Gastrocnemius medialis (tissue), 4 donors: ENCODE measurements around the gene PDS5A. TPM values are rescaled to one million over a fixed set of nuclear protein-coding genes. Genes with fewer than 3 reads are reported as not detected.
"Not testable (repeated sequence)": the region's sequence is repeated elsewhere in the genome, so short reads cannot be mapped to it uniquely, and the experiment has no call there.

Experiments
- ATAC-seq, 2 donors: fragments of 150-250 bp; one replicate each; pipeline ENCODE4 v1.9.1; 2016
- DNase-seq, 2 donors: peaks; one replicate each; pipeline ENCODE4 v3.0.0-alpha.2; 2019
- H3K27ac ChIP-seq, 4 donors: fragments of 200-600 bp; sonication (generic); 1 replicate in 1 of 4; 2 replicates in 3 of 4; pipeline ENCODE4 v1.5.1; 2016 to 2018; ENCODE audit warnings: mild to moderate bottlenecking in 2 of 4, moderate library complexity in 1 of 4
- H3K27me3 ChIP-seq, 3 donors: fragments of 200-600 bp; sonication (generic) in 2 of 3; 1 replicate in 1 of 3; 2 replicates in 2 of 3; pipeline versions ENCODE4 v1.5.1 to v1.6.0; 2016 to 2019; ENCODE audit warnings: mild to moderate bottlenecking in 1 of 3, moderate library complexity in 1 of 3
- H3K36me3 ChIP-seq, 2 donors: fragments of 200-600 bp; sonication (generic) in 1 of 2; one replicate each; pipeline ENCODE4 v1.5.1; 2017 to 2018
- H3K4me1 ChIP-seq, 2 donors: fragments of 200-600 bp; sonication (generic) in 1 of 2; one replicate each; pipeline ENCODE4 v1.5.1; 2016 to 2017; ENCODE audit warnings: mild to moderate bottlenecking in 2 of 2
- H3K4me3 ChIP-seq, 4 donors: fragments of 200-600 bp; sonication (generic) in 3 of 4; 1 replicate in 1 of 4; 2 replicates in 3 of 4; pipeline ENCODE4 v1.5.1; 2016 to 2019; ENCODE audit warnings: mild to moderate bottlenecking in 2 of 4
- H3K9me3 ChIP-seq, 3 donors: fragments of 200-600 bp; sonication (generic) in 2 of 3; 1 replicate in 1 of 3; 2 replicates in 2 of 3; pipeline ENCODE4 v1.5.1; 2016 to 2019
- POLR2A ChIP-seq, 2 donors: fragments of 450-650 bp; IDR thresholded peaks; one replicate each; pipeline ENCODE4 v1.6.1; 2017; ENCODE audit warnings: antibody characterized with exemption in 2 of 2, mild to moderate bottlenecking in 2 of 2, moderate library complexity in 2 of 2
- in situ Hi-C, 4 donors: fragments of 200-750 bp; cut with MboI; loops; one replicate each; pipeline versions ENCODE4 v1.15.0 to v1.8.0; 2017; ENCODE audit warnings: low sequenced_read_pairs in 4 of 4
- intact Hi-C: fragments of 100-400 bp; cut with DNase I; formaldehyde crosslinking; loops from one replicate; pipeline ENCODE4 v1.15.1; 2023; ENCODE audit warnings: low total_unique reads
- total RNA-seq, 4 donors: library from RNA; depleted of rRNA; stranded (reverse); fragments of >200 nt; gene quantifications; one replicate each; pipeline versions ENCODE4 v1.1.0 to v1.2.3, GENCODE V29; 2016
- TF ChIP-seq, protein P1 (sequence below), 5 experiments: fragments of 450-650 bp in 3 of 5; fragments of 200-600 bp in 2 of 5; sonication (generic) in 2 of 5; IDR thresholded peaks in 4 of 5; conservative IDR thresholded peaks in 1 of 5; 1 replicate in 4 of 5; 2 replicates in 1 of 5; pipeline ENCODE4 v1.5.1; 2016 to 2019; ENCODE audit warnings: antibody characterized with exemption in 5 of 5, mild to moderate bottlenecking in 3 of 5, moderate library complexity in 3 of 5

Gene PDS5A
- total RNA-seq, 4 donors from 2014 or later: 28.3 to 40.6 (median 36.7) TPM

DNA sequence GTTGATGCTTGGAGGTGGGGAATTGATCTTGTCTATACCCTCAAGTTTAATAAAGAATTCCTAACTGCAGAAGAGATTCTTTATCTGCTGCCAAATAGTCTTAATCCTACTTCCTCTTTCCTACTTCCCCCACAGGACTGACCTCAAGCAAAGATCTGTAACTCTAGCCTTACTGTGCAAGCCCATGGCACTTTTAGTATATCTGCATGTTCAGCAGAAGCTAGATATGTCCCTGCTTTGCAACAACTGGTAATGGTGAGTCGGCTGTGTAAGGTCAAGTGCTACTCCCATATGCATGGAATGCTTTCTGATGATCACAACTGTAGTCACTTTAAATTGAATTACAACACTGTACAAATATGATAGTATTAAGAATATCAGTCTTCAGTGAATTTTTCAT lies 26.3 kb upstream of the PDS5A start:
- no peaks in the 10 kb centered on the region for H3K4me1 ChIP-seq
- H3K36me3 ChIP-seq: no peaks in the 10 kb centered on the region
- ATAC-seq (no peak), DNase-seq (no peak)
- H3K9me3 ChIP-seq: no peaks in the 10 kb centered on the region
- no peaks in the 10 kb centered on the region for H3K27me3 ChIP-seq
- in situ Hi-C loops (no loop called here), intact Hi-C loops (no loop called here)
- H3K4me3 ChIP-seq: no peak overlapping the region
- TF ChIP-seq POLR2A (IDR thresholded peaks at IDR 0.05): no peak
- TF ChIP-seq, protein P1, sequence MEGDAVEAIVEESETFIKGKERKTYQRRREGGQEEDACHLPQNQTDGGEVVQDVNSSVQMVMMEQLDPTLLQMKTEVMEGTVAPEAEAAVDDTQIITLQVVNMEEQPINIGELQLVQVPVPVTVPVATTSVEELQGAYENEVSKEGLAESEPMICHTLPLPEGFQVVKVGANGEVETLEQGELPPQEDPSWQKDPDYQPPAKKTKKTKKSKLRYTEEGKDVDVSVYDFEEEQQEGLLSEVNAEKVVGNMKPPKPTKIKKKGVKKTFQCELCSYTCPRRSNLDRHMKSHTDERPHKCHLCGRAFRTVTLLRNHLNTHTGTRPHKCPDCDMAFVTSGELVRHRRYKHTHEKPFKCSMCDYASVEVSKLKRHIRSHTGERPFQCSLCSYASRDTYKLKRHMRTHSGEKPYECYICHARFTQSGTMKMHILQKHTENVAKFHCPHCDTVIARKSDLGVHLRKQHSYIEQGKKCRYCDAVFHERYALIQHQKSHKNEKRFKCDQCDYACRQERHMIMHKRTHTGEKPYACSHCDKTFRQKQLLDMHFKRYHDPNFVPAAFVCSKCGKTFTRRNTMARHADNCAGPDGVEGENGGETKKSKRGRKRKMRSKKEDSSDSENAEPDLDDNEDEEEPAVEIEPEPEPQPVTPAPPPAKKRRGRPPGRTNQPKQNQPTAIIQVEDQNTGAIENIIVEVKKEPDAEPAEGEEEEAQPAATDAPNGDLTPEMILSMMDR (IDR thresholded peaks at IDR 0.05 in 4 of 5, conservative IDR thresholded peaks at IDR 0.05 in 1 of 5): no peak
- H3K27ac ChIP-seq: no peak overlapping the region

DNA sequence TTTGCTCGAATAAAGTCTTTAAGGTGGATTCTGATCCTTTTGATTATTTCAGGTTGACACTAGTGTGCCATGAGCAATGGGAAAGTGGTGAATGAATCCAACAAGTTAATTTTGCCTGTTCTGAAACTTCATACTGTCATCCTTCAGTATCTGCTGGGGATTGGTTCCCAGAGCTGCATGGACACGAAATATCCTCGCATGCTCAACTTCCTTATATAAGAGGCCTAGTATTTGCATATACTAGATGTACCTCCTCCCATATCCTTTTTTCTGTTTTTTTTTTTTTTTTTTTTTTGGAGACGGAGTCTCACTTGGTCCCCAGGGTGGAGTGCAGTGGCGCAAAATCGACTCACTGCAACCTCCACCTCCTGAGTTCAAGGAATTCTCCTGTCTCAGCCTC lies 23.0 kb upstream of the PDS5A start:
- in situ Hi-C loops (no loop called here), intact Hi-C loops (no loop called here)
- H3K4me1 ChIP-seq: no peaks in the 10 kb centered on the region
- TF ChIP-seq, protein P1 (IDR thresholded peaks at IDR 0.05 in 4 of 5, conservative IDR thresholded peaks at IDR 0.05 in 1 of 5): no peak
- no peak for TF ChIP-seq POLR2A (IDR thresholded peaks at IDR 0.05)
- H3K9me3 ChIP-seq: no peaks in the 10 kb centered on the region
- H3K27me3 ChIP-seq: no peaks in the 10 kb centered on the region
- H3K27ac ChIP-seq: no peak overlapping the region
- DNase-seq: no peak
- no peaks in the 10 kb centered on the region for H3K36me3 ChIP-seq
- ATAC-seq: no peak
- H3K4me3 ChIP-seq: no peak overlapping the region

DNA sequence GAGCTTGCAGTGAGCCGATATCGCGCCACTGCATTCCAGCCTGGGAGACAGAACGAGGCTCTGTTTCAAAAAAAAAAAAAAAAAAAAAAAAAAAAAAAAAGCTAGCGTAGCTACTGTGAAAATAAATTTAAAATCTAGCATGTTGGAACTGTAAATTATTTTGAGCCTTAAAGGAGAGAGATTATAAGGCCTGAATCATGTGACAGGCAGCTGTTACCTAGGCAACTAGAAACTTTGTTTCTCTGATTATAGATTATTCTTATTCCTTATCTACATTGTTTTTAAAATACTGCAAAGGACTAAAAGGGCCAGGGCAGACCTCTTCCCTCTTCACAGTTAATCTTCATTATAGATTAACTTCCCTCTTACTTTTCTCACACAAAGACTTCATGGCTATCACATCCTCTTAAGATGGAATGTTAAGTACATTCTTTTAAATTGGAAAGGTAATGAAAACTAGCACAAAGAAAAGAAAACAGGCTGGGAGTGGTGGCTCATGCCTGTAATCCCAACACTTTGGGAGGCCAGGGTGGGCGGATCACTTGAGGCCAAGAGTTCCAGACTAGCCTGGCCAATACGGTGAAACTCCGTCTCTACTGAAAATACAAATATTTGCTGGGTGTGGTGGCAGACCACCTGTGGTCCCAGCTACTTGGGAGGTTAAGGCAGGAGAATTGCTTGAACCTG lies 21.1 kb upstream of the PDS5A start:
- H3K27ac ChIP-seq: no peak overlapping the region
- DNase-seq (no peak), ATAC-seq (no peak)
- no peaks in the 10 kb centered on the region for H3K27me3 ChIP-seq
- no peaks in the 10 kb centered on the region for H3K9me3 ChIP-seq
- no peak overlapping the region for H3K4me3 ChIP-seq
- H3K4me1 ChIP-seq: no peaks in the 10 kb centered on the region
- H3K36me3 ChIP-seq: no peaks in the 10 kb centered on the region
- intact Hi-C loops: no loop called here
- in situ Hi-C loops: no loop called here
- TF ChIP-seq, protein P1 (IDR thresholded peaks at IDR 0.05 in 4 of 5, conservative IDR thresholded peaks at IDR 0.05 in 1 of 5): no peak
- TF ChIP-seq POLR2A (IDR thresholded peaks at IDR 0.05): no peak

DNA sequence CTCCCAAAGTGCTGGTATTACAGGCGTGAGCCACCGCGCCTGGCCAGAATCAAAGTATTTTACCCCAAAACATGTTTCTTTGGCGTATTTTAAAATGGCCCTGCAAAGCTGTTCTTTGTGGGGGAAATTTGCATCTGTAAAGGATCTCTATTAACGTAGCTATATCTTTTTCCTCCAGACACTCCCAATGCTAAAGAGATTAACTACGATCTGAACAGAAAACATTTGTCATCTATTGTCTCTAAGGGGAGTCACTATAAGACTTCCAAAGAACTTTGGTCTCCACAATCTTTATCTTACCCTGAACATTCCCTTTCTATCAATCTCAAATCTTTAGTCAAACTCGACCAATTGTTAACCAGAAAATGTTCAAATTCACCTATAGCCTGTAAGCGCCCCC lies 19.1 kb upstream of the PDS5A start:
- no peak for ATAC-seq
- H3K4me3 ChIP-seq: no peak overlapping the region
- TF ChIP-seq POLR2A (IDR thresholded peaks at IDR 0.05): no peak
- TF ChIP-seq, protein P1 (IDR thresholded peaks at IDR 0.05 in 4 of 5, conservative IDR thresholded peaks at IDR 0.05 in 1 of 5): no peak
- in situ Hi-C loops (no loop called here), intact Hi-C loops (no loop called here)
- no peak overlapping the region for H3K27ac ChIP-seq
- H3K27me3 ChIP-seq: no peaks in the 10 kb centered on the region
- H3K4me1 ChIP-seq: no peaks in the 10 kb centered on the region
- H3K36me3 ChIP-seq: no peaks in the 10 kb centered on the region
- DNase-seq: no peak
- H3K9me3 ChIP-seq: no peaks in the 10 kb centered on the region

DNA sequence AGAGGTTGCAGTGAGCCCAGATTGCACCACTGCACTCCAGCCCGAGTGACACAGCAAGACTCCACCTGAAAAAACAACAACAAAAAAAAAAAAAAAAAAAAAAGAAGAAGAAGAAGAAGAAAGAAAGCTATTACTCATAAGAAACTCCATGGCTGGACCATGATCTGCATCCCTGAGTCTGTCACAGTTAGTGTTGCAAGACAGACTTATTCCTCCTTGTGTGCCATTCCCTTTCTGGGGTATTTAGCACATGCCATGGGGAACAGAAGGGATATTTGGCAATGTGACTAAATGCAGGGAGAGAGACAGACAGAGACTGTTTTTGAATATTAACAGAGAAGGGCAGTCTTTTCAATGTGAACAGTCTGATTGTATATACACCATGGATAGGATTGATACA lies 16.7 kb upstream of the PDS5A start:
- intact Hi-C loops (no loop called here), in situ Hi-C loops (no loop called here)
- TF ChIP-seq POLR2A (IDR thresholded peaks at IDR 0.05): no peak
- TF ChIP-seq, protein P1 (IDR thresholded peaks at IDR 0.05 in 4 of 5, conservative IDR thresholded peaks at IDR 0.05 in 1 of 5): no peak
- Histone ChIP-seq H3K4me1 (no peaks in the 10 kb centered on the region), H3K36me3 (no peaks in the 10 kb centered on the region), H3K4me3 (no peak overlapping the region), H3K9me3 (no peaks in the 10 kb centered on the region), H3K27me3 (no peaks in the 10 kb centered on the region), H3K27ac (no peak overlapping the region)
- DNase-seq (no peak), ATAC-seq (no peak)

DNA sequence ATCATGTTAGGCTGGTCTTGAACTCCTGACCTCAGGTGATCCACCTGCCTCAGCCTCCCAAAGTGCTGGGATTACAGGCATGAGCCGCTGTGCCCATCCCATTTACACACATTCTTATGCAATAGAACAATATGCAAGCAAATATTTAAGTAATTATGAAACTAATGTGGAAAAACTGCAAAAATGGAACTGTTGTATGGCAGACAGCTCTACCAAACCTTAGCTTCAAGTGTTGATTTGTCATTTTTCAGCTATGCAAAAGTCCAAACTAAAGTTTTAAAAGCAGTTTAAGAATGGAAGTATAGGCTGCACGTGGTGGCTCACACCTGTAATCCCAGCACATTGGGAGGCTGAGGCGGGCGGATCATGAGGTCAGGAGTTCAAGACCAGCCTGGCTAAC lies 11.7 kb upstream of the PDS5A start:
- H3K4me1 ChIP-seq, H3K4me3 ChIP-seq, H3K36me3 ChIP-seq, in situ Hi-C loops, H3K9me3 ChIP-seq, DNase-seq, intact Hi-C loops, ATAC-seq, H3K27ac ChIP-seq, H3K27me3 ChIP-seq: not testable (repeated sequence)
